SH-SY5Y (cell line): ENCODE results near the gene TLR5.

Experiments
- GATA2 ChIP-seq: IDR thresholded peaks from 2 replicates; pipeline ENCODE4 v1.6.1; 2011; ENCODE audit warnings: mild to moderate bottlenecking, low read depth, low read length
- GATA3 ChIP-seq: IDR thresholded peaks from 2 replicates; pipeline ENCODE4 v1.6.1; 2011; ENCODE audit warnings: low read depth, mild to moderate bottlenecking, low read length, moderate library complexity

DNA sequence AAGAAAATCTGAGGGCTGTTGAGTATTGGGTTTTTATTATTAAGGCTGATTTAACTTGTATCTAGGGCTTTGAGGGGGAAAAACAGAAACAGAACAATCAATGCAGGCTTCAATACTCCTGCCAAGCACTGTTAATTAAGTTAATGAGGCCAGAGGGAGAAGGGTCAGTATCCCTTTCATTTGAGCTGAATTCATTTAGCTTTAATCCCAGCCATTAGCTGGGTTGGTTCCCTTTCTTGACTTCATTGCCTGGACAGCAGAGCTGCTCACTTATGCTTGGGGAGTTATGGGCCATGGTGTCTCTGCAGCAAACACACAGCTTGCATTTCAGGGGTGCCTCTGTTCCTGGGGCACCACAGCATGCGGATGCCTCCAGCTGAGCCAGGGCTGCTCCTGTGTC is 16.3 kb downstream of the TLR5 start:
- TF ChIP-seq GATA2 (no peak; the same call in 1 of the 2 replicates), GATA3 (no peak)
